Measurements from ENCODE around the gene FAM234B.

DNA sequence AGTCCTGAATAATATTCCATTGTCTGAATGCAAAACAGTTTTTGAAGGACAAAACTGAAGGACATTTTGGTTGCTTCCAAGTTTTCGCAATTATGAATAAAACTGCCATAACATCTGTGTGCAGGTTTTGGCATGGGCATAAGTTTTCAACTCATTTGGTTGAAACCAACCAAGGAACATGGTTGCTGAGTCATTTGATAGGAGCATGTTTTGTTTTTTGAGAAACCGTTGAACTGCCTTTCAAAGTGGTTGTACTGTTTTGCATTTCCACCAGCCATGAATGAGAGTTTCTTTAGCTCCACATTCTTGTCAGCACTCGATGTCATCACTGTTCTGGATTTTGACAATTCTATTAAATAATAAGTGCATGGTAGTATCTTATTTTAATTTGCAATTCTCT lies 82.3 kb downstream of the FAM234B start:
- TF ChIP-seq, protein P1, sequence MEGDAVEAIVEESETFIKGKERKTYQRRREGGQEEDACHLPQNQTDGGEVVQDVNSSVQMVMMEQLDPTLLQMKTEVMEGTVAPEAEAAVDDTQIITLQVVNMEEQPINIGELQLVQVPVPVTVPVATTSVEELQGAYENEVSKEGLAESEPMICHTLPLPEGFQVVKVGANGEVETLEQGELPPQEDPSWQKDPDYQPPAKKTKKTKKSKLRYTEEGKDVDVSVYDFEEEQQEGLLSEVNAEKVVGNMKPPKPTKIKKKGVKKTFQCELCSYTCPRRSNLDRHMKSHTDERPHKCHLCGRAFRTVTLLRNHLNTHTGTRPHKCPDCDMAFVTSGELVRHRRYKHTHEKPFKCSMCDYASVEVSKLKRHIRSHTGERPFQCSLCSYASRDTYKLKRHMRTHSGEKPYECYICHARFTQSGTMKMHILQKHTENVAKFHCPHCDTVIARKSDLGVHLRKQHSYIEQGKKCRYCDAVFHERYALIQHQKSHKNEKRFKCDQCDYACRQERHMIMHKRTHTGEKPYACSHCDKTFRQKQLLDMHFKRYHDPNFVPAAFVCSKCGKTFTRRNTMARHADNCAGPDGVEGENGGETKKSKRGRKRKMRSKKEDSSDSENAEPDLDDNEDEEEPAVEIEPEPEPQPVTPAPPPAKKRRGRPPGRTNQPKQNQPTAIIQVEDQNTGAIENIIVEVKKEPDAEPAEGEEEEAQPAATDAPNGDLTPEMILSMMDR (conservative IDR thresholded peaks at IDR 0.05; ENCODE audit: low read depth in 2 of 2), result no peak
- no peak for TF ChIP-seq EZH2 (IDR thresholded peaks at IDR 0.05; ENCODE audit: low read depth, unreplicated experiment)

Measured in GM23338 (cell line).